Measurements from ENCODE around the gene SMTN. TPM values are rescaled to one million over a fixed set of nuclear protein-coding genes. Genes with fewer than 3 reads are reported as not detected.
"Not testable (repeated sequence)": the region's sequence is repeated elsewhere in the genome, so short reads cannot be mapped to it uniquely, and the experiment has no call there.

Gene SMTN
- total and polyA plus RNA-seq, 7 donors = 23.8 to 1,789 (median 987) TPM

GRCh38 chr22:31094741-31095140 lies 13.6 kb downstream of the SMTN start:
- Histone ChIP-seq H3K4me1 (peaks cover 0 to 75% (median 64%) of the 10 kb centered on the region in 4 donors), H3K27ac (peak overlapping the region; percentile 96 to 100 (median 99)), H3K36me3 (peaks cover 56 to 92% (median 69%) of the 10 kb centered on the region in 4 donors), H3K4me3 (peak overlapping the region; percentile 65 to 88 (median 75)), H3K27me3 (no peaks in the 10 kb centered on the region), H3K9me3 (no peaks in the 10 kb centered on the region)
- no peak for DNase-seq
- TF ChIP-seq CTCF (IDR thresholded peaks at IDR 0.05) = no peak
- TF ChIP-seq EP300 (IDR thresholded peaks at IDR 0.05) = no peak
- TF ChIP-seq POLR2A (IDR thresholded peaks at IDR 0.05) = no peak
- no peak for TF ChIP-seq POLR2AphosphoS5 (IDR thresholded peaks at IDR 0.05)
- intact Hi-C loops (cut with DNase I) = no loop called here
- 91 to 93% methylated on average over 7 of the region's 7 CpGs for WGBS, 2 donors

GRCh38 chr22:31095637-31096249 lies 14.6 kb downstream of the SMTN start:
- H3K4me1 ChIP-seq = peaks cover 0 to 82% (median 71%) of the 10 kb centered on the region in 4 donors
- peaks cover 65 to 97% (median 76%) of the 10 kb centered on the region in 4 donors for H3K36me3 ChIP-seq
- H3K9me3 ChIP-seq = no peaks in the 10 kb centered on the region
- TF ChIP-seq POLR2AphosphoS5 (IDR thresholded peaks at IDR 0.05) = peak in 1 of 4 donors; percentile 12
- TF ChIP-seq CTCF (IDR thresholded peaks at IDR 0.05) = no peak
- peak overlapping the region; percentile 96 to 100 (median 99) for H3K27ac ChIP-seq
- H3K4me3 ChIP-seq = peak overlapping the region in 3 of 4 donors; percentile 65 to 75 (median 75)
- no peak for DNase-seq
- intact Hi-C loops (cut with DNase I) = no loop called here
- no peaks in the 10 kb centered on the region for H3K27me3 ChIP-seq
- 88 to 91% methylated on average over 3 of the region's 3 CpGs for WGBS, 2 donors

GRCh38 chr22:31096657-31097279 lies 15.7 kb downstream of the SMTN start:
- Histone ChIP-seq H3K9me3 (no peaks in the 10 kb centered on the region), H3K4me1 (peaks cover 0 to 92% (median 80%) of the 10 kb centered on the region in 4 donors), H3K27ac (peak overlapping the region; percentile 96 to 100 (median 99)), H3K4me3 (peak overlapping the region in 2 of 4 donors; percentile 75), H3K36me3 (peaks cover 65 to 95% (median 76%) of the 10 kb centered on the region in 4 donors), H3K27me3 (no peaks in the 10 kb centered on the region)
- 90 to 94% methylated on average over 27 of the region's 27 CpGs for WGBS, 2 donors
- DNase-seq = no peak
- intact Hi-C loops (cut with DNase I) = no loop called here
- no peak for TF ChIP-seq EP300 (IDR thresholded peaks at IDR 0.05)
- TF ChIP-seq POLR2AphosphoS5 (IDR thresholded peaks at IDR 0.05) = peak in 1 of 4 donors; percentile 6

- TF ChIP-seq POLR2AphosphoS5 (IDR thresholded peaks at IDR 0.05) = peak in 1 of 4 donors; percentile 5
- H3K27me3 ChIP-seq; DNase-seq; H3K9me3 ChIP-seq; intact Hi-C loops (cut with DNase I): not testable (repeated sequence)
- 82 to 96% methylated on average over 5 of the region's 5 CpGs for WGBS, 2 donors
- Histone ChIP-seq H3K27ac (peak overlapping the region; percentile 96 to 100 (median 99)), H3K4me3 (peak overlapping the region in 1 of 4 donors; percentile 11), H3K36me3 (peaks cover 63 to 88% (median 69%) of the 10 kb centered on the region in 4 donors), H3K4me1 (peaks cover 0 to 96% (median 84%) of the 10 kb centered on the region in 4 donors)
These were observed 16.4 kb downstream of the SMTN start for GRCh38 chr22:31097539-31097938.

GRCh38 chr22:31097941-31098631 lies 17.0 kb downstream of the SMTN start:
- Histone ChIP-seq H3K9me3 (no peaks in the 10 kb centered on the region), H3K36me3 (peaks cover 66 to 86% (median 71%) of the 10 kb centered on the region in 4 donors), H3K4me1 (peaks cover 0 to 96% (median 88%) of the 10 kb centered on the region in 4 donors), H3K4me3 (peak overlapping the region in 2 of 4 donors; percentile 11 to 16), H3K27ac (peak overlapping the region; percentile 96 to 100 (median 99)), H3K27me3 (no peaks in the 10 kb centered on the region)
- intact Hi-C loops (cut with DNase I) = no loop called here
- 89 to 91% methylated on average over 10 of the region's 10 CpGs for WGBS, 2 donors
- no peak for TF ChIP-seq POLR2A (IDR thresholded peaks at IDR 0.05)
- no peak for TF ChIP-seq POLR2AphosphoS5 (IDR thresholded peaks at IDR 0.05)
- no peak for TF ChIP-seq EP300 (IDR thresholded peaks at IDR 0.05)
- no peak for TF ChIP-seq CTCF (IDR thresholded peaks at IDR 0.05)
- no peak for DNase-seq
